ENCODE measurements around the gene EYA2. TPM values are rescaled to one million over a fixed set of nuclear protein-coding genes. Genes with fewer than 3 reads are reported as not detected.

Gene EYA2
- total and polyA plus RNA-seq, 12 donors, result 0.26 to 1.9 (median 0.70) TPM

GRCh38 chr20:47102629-47103028, 208.0 kb downstream of the EYA2 start:
- Histone ChIP-seq H3K36me3 (no peaks in the 10 kb centered on the region), H3K4me3 (no peak overlapping the region), H3K27me3 (peaks cover 0 to 8% (median 0%) of the 10 kb centered on the region in 7 donors), H3K4me1 (peaks cover 0 to 39% (median 0%) of the 10 kb centered on the region in 9 donors), H3K9me3 (peaks cover 0 to 22% (median 0%) of the 10 kb centered on the region in 11 donors), H3K27ac (peak overlapping the region in 2 of 10 donors; percentile 45 to 62)
- intact Hi-C loops (cut with DNase I), result no loop called here
- TF ChIP-seq CTCF (IDR thresholded peaks at IDR 0.05), result no peak
- ATAC-seq, result peak; percentile 64 to 86 (median 75)
- WGBS, 2 donors, result 19 to 27% methylated on average over 2 of the region's 2 CpGs
- DNase-seq, result peak in 1 of 2 donors; percentile 22

- ATAC-seq (no peak), DNase-seq (no peak)
- Histone ChIP-seq H3K27me3 (no peaks in the 10 kb centered on the region), H3K9me3 (peaks cover 0 to 31% (median 7%) of the 10 kb centered on the region in 11 donors), H3K27ac (no peak overlapping the region), H3K4me1 (peaks cover 0 to 13% (median 0%) of the 10 kb centered on the region in 9 donors), H3K36me3 (no peaks in the 10 kb centered on the region), H3K4me3 (no peak overlapping the region)
- TF ChIP-seq CTCF (IDR thresholded peaks at IDR 0.05), result no peak
- intact Hi-C loops (cut with DNase I), result no loop called here
- WGBS, 2 donors, result 75 to 82% methylated on average over 7 of the region's 7 CpGs
These were observed 212.1 kb downstream of the EYA2 start for GRCh38 chr20:47106786-47107185.

- no peak for TF ChIP-seq CTCF (IDR thresholded peaks at IDR 0.05)
- Histone ChIP-seq H3K4me3 (no peak overlapping the region), H3K27ac (no peak overlapping the region), H3K4me1 (peaks cover 0 to 8% (median 0%) of the 10 kb centered on the region in 9 donors), H3K36me3 (no peaks in the 10 kb centered on the region), H3K9me3 (peaks cover 0 to 23% (median 7%) of the 10 kb centered on the region in 11 donors), H3K27me3 (no peaks in the 10 kb centered on the region)
- ATAC-seq (no peak), DNase-seq (no peak)
- intact Hi-C loops (cut with DNase I), result no loop called here
- 82 to 87% methylated on average over 3 of the region's 3 CpGs for WGBS, 2 donors
These were observed 214.4 kb downstream of the EYA2 start for GRCh38 chr20:47108994-47109393.

GRCh38 chr20:47110819-47111218, 216.2 kb downstream of the EYA2 start:
- no peaks in the 10 kb centered on the region for H3K36me3 ChIP-seq
- peaks cover 0 to 10% (median 0%) of the 10 kb centered on the region in 9 donors for H3K4me1 ChIP-seq
- intact Hi-C loops (cut with DNase I), result no loop called here
- DNase-seq (no peak), ATAC-seq (no peak)
- 85 to 88% methylated on average over 1 of the region's 1 CpG for WGBS, 2 donors
- peaks cover 0 to 23% (median 7%) of the 10 kb centered on the region in 11 donors for H3K9me3 ChIP-seq
- H3K4me3 ChIP-seq, result no peak overlapping the region
- H3K27me3 ChIP-seq, result peaks cover 0 to 4% (median 0%) of the 10 kb centered on the region in 7 donors
- no peak for TF ChIP-seq CTCF (IDR thresholded peaks at IDR 0.05)
- H3K27ac ChIP-seq, result no peak overlapping the region
